Urinary bladder (tissue), 4 donors: ENCODE measurements around the gene USP8. TPM values are rescaled to one million over a fixed set of nuclear protein-coding genes. Genes with fewer than 3 reads are reported as not detected.
A peak's percentile ranks its signal among the peaks of the same experiment; 100 is the strongest.
"Not testable (repeated sequence)": the region's sequence is repeated elsewhere in the genome, so short reads cannot be mapped to it uniquely, and the experiment has no call there.

Experiments
- DNase-seq: peaks from one replicate; pipeline ENCODE4 v3.0.0-alpha.2; 2015; ENCODE audit errors: extremely low spot score
- H3K27ac ChIP-seq: one replicate; pipeline ENCODE4 v1.5.1; 2013; ENCODE audit warnings: low read depth, mild to moderate bottlenecking, moderate library complexity
- H3K36me3 ChIP-seq: one replicate; pipeline ENCODE4 v1.6.1; 2013; ENCODE audit warnings: mild to moderate bottlenecking, moderate library complexity; ENCODE audit not compliant: insufficient read depth
- H3K4me1 ChIP-seq: one replicate; pipeline ENCODE4 v1.6.1; 2013; ENCODE audit warnings: mild to moderate bottlenecking, moderate library complexity; ENCODE audit not compliant: insufficient read depth
- H3K4me3 ChIP-seq: one replicate; pipeline ENCODE4 v1.5.1; 2013; ENCODE audit warnings: low read depth, low read length
- WGBS: extraction: QIAGEN DNeasy Blood & Tissue Kit; methylation state at CpG from one replicate; pipeline ENCODE4 v1.1.7; 2013; 5-methylcytosine and 5-hydroxymethylcytosine counted together
- polyA plus RNA-seq: library from polyadenylated mRNA; stranded (reverse); fragments of 200-250 nt; gene quantifications from one replicate; pipeline ENCODE4 v1.2.3, GENCODE V29; 2013
- total RNA-seq: library from RNA; depleted of rRNA; stranded (reverse); fragments of >200 nt; gene quantifications from one replicate; pipeline ENCODE4 v1.2.3, GENCODE V29; 2014
- donor health status: healthy with polysubstance abuse.
- donor health status: healthy.

Gene USP8
- total and polyA plus RNA-seq, 2 donors: 34.5 to 100 TPM

GRCh38 chr15:50418041-50418583 is 6.1 kb upstream of the USP8 start:
- H3K36me3 ChIP-seq: no peaks in the 10 kb centered on the region
- no peak for DNase-seq
- 92% methylated on average over 9 of the region's 9 CpGs for WGBS
- H3K4me1 ChIP-seq: no peaks in the 10 kb centered on the region
- no peak overlapping the region for H3K27ac ChIP-seq
- H3K4me3 ChIP-seq: no peak overlapping the region

GRCh38 chr15:50425219-50425618 is 1.0 kb downstream of the USP8 start:
- 23% methylated on average over 5 of the region's 5 CpGs for WGBS

GRCh38 chr15:50425678-50426246 is 1.6 kb downstream of the USP8 start:
- not testable (repeated sequence) for H3K4me1 ChIP-seq, H3K36me3 ChIP-seq, H3K27ac ChIP-seq, DNase-seq, H3K4me3 ChIP-seq
- 89% methylated on average over 17 of the region's 17 CpGs for WGBS

More at GRCh38 chr15:50425219-50425618, 1.0 kb downstream of the USP8 start:
- Histone ChIP-seq H3K27ac (no peak overlapping the region), H3K36me3 (no peaks in the 10 kb centered on the region), H3K4me1 (peaks cover 3% of the 10 kb centered on the region), H3K4me3 (peak overlapping the region; percentile 58)
- no peak for DNase-seq

- WGBS: 92% methylated on average over 9 of the region's 9 CpGs
- Histone ChIP-seq H3K27ac (no peak overlapping the region), H3K36me3 (no peaks in the 10 kb centered on the region), H3K4me3 (no peak overlapping the region), H3K4me1 (peaks cover 3% of the 10 kb centered on the region)
- no peak for DNase-seq
Measured at GRCh38 chr15:50426428-50426827, 2.2 kb downstream of the USP8 start.

GRCh38 chr15:50431204-50431603 is 7.0 kb downstream of the USP8 start:
- DNase-seq: no peak
- Histone ChIP-seq H3K36me3 (no peaks in the 10 kb centered on the region), H3K4me3 (no peak overlapping the region), H3K4me1 (no peaks in the 10 kb centered on the region), H3K27ac (no peak overlapping the region)
- 100% methylated on average over 1 of the region's 1 CpG for WGBS

- Histone ChIP-seq H3K4me3 (no peak overlapping the region), H3K27ac (no peak overlapping the region), H3K4me1 (no peaks in the 10 kb centered on the region), H3K36me3 (no peaks in the 10 kb centered on the region)
- no peak for DNase-seq
- 91% methylated on average over 2 of the region's 2 CpGs for WGBS
Measured at GRCh38 chr15:50432230-50432629, 8.0 kb downstream of the USP8 start.

GRCh38 chr15:50435772-50436171 is 11.6 kb downstream of the USP8 start:
- H3K36me3 ChIP-seq: peaks cover 2% of the 10 kb centered on the region
- no peaks in the 10 kb centered on the region for H3K4me1 ChIP-seq
- 94% methylated on average over 2 of the region's 2 CpGs for WGBS
- H3K27ac ChIP-seq: no peak overlapping the region
- H3K4me3 ChIP-seq: no peak overlapping the region
- DNase-seq: no peak

GRCh38 chr15:50438251-50438650 is 14.0 kb downstream of the USP8 start:
- peaks cover 4% of the 10 kb centered on the region for H3K36me3 ChIP-seq
- WGBS: 96% methylated on average over 8 of the region's 8 CpGs
- DNase-seq: no peak
- no peak overlapping the region for H3K4me3 ChIP-seq
- H3K4me1 ChIP-seq: no peaks in the 10 kb centered on the region
- H3K27ac ChIP-seq: no peak overlapping the region

- WGBS: 95% methylated on average over 5 of the region's 5 CpGs
- no peak overlapping the region for H3K4me3 ChIP-seq
- H3K36me3 ChIP-seq: peaks cover 4% of the 10 kb centered on the region
- DNase-seq: no peak
- no peaks in the 10 kb centered on the region for H3K4me1 ChIP-seq
- no peak overlapping the region for H3K27ac ChIP-seq
Measured at GRCh38 chr15:50440932-50441331, 16.7 kb downstream of the USP8 start.

GRCh38 chr15:50452927-50453326 is 28.7 kb downstream of the USP8 start:
- Histone ChIP-seq H3K4me3 (no peak overlapping the region), H3K27ac (no peak overlapping the region), H3K36me3 (peaks cover 2% of the 10 kb centered on the region), H3K4me1 (no peaks in the 10 kb centered on the region)
- DNase-seq: no peak

GRCh38 chr15:50458348-50459112 is 34.3 kb downstream of the USP8 start:
- peaks cover 2% of the 10 kb centered on the region for H3K36me3 ChIP-seq
- WGBS: 87% methylated on average over 7 of the region's 7 CpGs

GRCh38 chr15:50463423-50464358 is 39.5 kb downstream of the USP8 start:
- DNase-seq: no peak
- no peaks in the 10 kb centered on the region for H3K4me1 ChIP-seq
- H3K36me3 ChIP-seq: peaks cover 2% of the 10 kb centered on the region
- no peak overlapping the region for H3K27ac ChIP-seq
- H3K4me3 ChIP-seq: no peak overlapping the region
- 54% methylated on average over 2 of the region's 2 CpGs for WGBS

More at GRCh38 chr15:50458348-50459112, 34.3 kb downstream of the USP8 start:
- H3K4me1 ChIP-seq: no peaks in the 10 kb centered on the region
- H3K4me3 ChIP-seq: no peak overlapping the region
- H3K27ac ChIP-seq: no peak overlapping the region
- no peak for DNase-seq

GRCh38 chr15:50471072-50471471 is 46.9 kb downstream of the USP8 start:
- WGBS: 98% methylated on average over 2 of the region's 2 CpGs
- Histone ChIP-seq H3K4me1 (no peaks in the 10 kb centered on the region), H3K4me3 (no peak overlapping the region), H3K27ac (no peak overlapping the region), H3K36me3 (peaks cover 2% of the 10 kb centered on the region)
- no peak for DNase-seq
